Ovary (tissue), 9 donors: Measurements from ENCODE around the gene MYO5B. TPM values are rescaled to one million over a fixed set of nuclear protein-coding genes. Genes with fewer than 3 reads are reported as not detected.

Source experiments
- DNase-seq, 5 donors: peaks; one replicate each; pipeline ENCODE4 v3.0.0-alpha.2; 2019 to 2020
- H3K27ac ChIP-seq, 2 donors: fragments of 200-600 bp; one replicate each; pipeline versions ENCODE4 v1.5.1 to v1.8.0; 2019 to 2022
- H3K27me3 ChIP-seq: fragments of 200-600 bp; one replicate; pipeline ENCODE4 v1.8.0; 2022
- H3K36me3 ChIP-seq: fragments of 200-600 bp; sonication (generic); one replicate; pipeline ENCODE4 v1.5.1; 2019
- H3K4me1 ChIP-seq: one replicate; pipeline ENCODE4 v1.8.1; 2013; ENCODE audit warnings: mild to moderate bottlenecking, moderate library complexity; ENCODE audit not compliant: insufficient read depth
- H3K4me3 ChIP-seq: fragments of 200-600 bp; sonication (generic); one replicate; pipeline ENCODE4 v1.5.1; 2017
- H3K9me3 ChIP-seq, 2 donors: fragments of 200-600 bp in 1 of 2; sonication (generic) in 1 of 2; one replicate each; pipeline versions ENCODE4 v1.5.1 to v1.8.1; 2013 to 2019; ENCODE audit warnings: mild to moderate bottlenecking in 1 of 2, moderate library complexity in 1 of 2
- EP300 ChIP-seq: sonication (generic); formaldehyde crosslinking; IDR thresholded peaks from one replicate; pipeline ENCODE4 v1.6.1; 2017; ENCODE audit warnings: antibody characterized with exemption
- POLR2A ChIP-seq: fragments of 450-650 bp; IDR thresholded peaks from one replicate; pipeline ENCODE4 v1.6.1; 2017; ENCODE audit warnings: antibody characterized with exemption, mild to moderate bottlenecking, moderate library complexity
- WGBS, 3 donors: extraction: QIAGEN DNeasy Blood & Tissue Kit in 1 of 3; methylation state at CpG; one replicate each; pipeline versions ENCODE4 v1.1.5 to v1.1.7; 2013 to 2017; 5-methylcytosine and 5-hydroxymethylcytosine counted together
- intact Hi-C, 4 donors: fragments of 100-400 bp; cut with DNase I; formaldehyde crosslinking; loops; one replicate each; pipeline versions ENCODE4 v1.11.0 to v1.15.1; 2022 to 2023
- polyA plus RNA-seq, 2 donors: library from polyadenylated mRNA; stranded (reverse); fragments of 200-250 nt in 1 of 2; fragments of 350-450 nt in 1 of 2; fragmentation: Illumina TruSeq in 1 of 2; extraction: RNeasy Lipid Tissue Mini Kit (QIAGEN cat#74804) in 1 of 2; gene quantifications; one replicate each; pipeline ENCODE4 v1.2.3, GENCODE V29; 2013 to 2014
- total RNA-seq, 7 donors: library from RNA; depleted of rRNA in 2 of 7; stranded (reverse); fragments of >200 nt in 2 of 7; fragmentation: NEBNext Ultra II Directional in 3 of 7; extraction: Animal tissue kit (Norgen Biotek cat#: 25700) in 3 of 7; gene quantifications; one replicate each; pipeline versions ENCODE4 v1.1.0 to v1.2.4, GENCODE V29; 2016 to 2023
- TF ChIP-seq, protein P1 (sequence below), 3 donors: fragments of 450-650 bp in 2 of 3; fragments of 200-600 bp in 1 of 3; IDR thresholded peaks; one replicate each; pipeline versions ENCODE4 v1.5.1 to v1.8.0; 2016 to 2022; ENCODE audit warnings: antibody characterized with exemption in 3 of 3, mild to moderate bottlenecking in 1 of 3
- donor health status: DM: no; HTN: no; CAD: no; lungs with moderate emphysema.
- donor health status: DM: no; HTN: no; CAD: no.
- donor health status: Bipolar disorder and iron deficiency.
- donor health status: DM: yes; HTN: yes; CAD: no.
- donor health status: DM: no; HTN: no; CAD: no.
- donor health status: DM: yes; HTN: yes; CAD: no.

The MYO5B gene
- total and polyA plus RNA-seq, 9 donors = 0.25 to 25.5 (median 1.5) TPM

DNA sequence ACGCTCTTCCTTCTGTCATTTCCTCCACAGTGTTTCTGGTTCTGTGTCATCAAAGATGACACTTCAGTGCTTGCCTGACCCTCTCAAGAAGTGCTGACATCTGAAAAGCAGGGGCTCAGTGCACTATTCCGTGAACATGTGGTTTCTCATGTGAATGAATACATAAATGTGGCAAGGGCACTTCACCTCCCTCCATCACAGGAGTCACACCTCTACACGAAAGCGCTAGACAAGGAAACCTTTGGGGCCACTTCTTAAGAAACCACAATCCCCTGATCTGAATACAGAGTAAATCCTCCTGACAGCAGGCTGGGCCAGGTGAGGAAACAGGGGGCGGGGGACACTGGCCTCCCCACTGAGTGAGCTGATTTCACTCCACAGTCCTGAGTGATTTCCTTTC, 235.8 kb downstream of the MYO5B start:
- Histone ChIP-seq H3K4me3 (no peak overlapping the region), H3K27me3 (no peaks in the 10 kb centered on the region), H3K9me3 (no peaks in the 10 kb centered on the region), H3K36me3 (no peaks in the 10 kb centered on the region), H3K4me1 (no peaks in the 10 kb centered on the region), H3K27ac (no peak overlapping the region)
- 79 to 85% (median 84%) methylated on average over 5 of the region's 5 CpGs for WGBS, 3 donors
- intact Hi-C loops = no loop called here
- no peak for DNase-seq
- no peak for TF ChIP-seq POLR2A
- TF ChIP-seq EP300 = no peak
- TF ChIP-seq, protein P1, sequence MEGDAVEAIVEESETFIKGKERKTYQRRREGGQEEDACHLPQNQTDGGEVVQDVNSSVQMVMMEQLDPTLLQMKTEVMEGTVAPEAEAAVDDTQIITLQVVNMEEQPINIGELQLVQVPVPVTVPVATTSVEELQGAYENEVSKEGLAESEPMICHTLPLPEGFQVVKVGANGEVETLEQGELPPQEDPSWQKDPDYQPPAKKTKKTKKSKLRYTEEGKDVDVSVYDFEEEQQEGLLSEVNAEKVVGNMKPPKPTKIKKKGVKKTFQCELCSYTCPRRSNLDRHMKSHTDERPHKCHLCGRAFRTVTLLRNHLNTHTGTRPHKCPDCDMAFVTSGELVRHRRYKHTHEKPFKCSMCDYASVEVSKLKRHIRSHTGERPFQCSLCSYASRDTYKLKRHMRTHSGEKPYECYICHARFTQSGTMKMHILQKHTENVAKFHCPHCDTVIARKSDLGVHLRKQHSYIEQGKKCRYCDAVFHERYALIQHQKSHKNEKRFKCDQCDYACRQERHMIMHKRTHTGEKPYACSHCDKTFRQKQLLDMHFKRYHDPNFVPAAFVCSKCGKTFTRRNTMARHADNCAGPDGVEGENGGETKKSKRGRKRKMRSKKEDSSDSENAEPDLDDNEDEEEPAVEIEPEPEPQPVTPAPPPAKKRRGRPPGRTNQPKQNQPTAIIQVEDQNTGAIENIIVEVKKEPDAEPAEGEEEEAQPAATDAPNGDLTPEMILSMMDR (IDR thresholded peaks at IDR 0.05) = no peak

DNA sequence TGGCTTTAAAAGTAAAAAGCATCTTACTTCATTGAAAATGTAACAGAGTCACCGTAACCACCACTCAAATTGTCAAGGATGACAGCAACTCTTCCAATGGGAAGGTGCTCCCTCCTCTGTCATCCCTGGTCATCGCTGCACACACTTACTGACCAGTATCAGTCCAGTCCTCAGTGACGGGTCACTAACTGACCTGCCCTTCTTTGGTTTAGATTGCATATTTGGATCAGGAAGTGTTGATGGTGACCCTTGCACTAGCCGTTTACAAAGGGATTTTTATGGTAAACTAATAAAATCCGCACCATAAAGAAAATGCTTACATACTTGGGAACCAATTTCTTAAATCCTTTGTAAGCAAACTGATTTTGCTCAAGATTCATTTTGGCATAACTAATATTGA, 239.7 kb downstream of the MYO5B start:
- WGBS, 3 donors = 75 to 89% (median 79%) methylated on average over 5 of the region's 5 CpGs
- Histone ChIP-seq H3K36me3 (no peaks in the 10 kb centered on the region), H3K9me3 (no peaks in the 10 kb centered on the region), H3K4me3 (no peak overlapping the region), H3K27ac (no peak overlapping the region), H3K27me3 (no peaks in the 10 kb centered on the region), H3K4me1 (no peaks in the 10 kb centered on the region)
- TF ChIP-seq EP300 = no peak
- TF ChIP-seq POLR2A = no peak
- TF ChIP-seq, protein P1 (IDR thresholded peaks at IDR 0.05) = no peak
- intact Hi-C loops = no loop called here
- DNase-seq = no peak

DNA sequence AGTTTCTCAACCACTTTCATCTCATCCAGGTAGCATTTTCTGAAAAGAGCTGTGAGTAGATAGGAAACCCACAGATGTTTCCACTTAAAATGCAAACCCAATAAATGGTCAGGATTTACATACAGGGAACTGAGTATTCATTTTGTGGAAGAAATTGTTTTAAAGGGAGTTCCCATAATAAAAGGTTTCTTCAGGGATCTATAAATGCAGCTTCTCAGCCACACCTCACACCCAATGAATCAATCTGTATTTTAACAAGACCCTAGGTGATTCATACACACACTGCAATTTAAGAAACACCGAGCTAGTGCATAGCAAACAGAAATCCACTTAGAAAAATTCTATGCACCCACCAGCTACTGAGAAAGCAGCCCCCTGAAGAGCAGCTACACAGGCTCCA, 241.6 kb downstream of the MYO5B start:
- intact Hi-C loops = no loop called here
- no peak for TF ChIP-seq POLR2A
- Histone ChIP-seq H3K36me3 (no peaks in the 10 kb centered on the region), H3K27me3 (no peaks in the 10 kb centered on the region), H3K9me3 (no peaks in the 10 kb centered on the region), H3K4me1 (no peaks in the 10 kb centered on the region), H3K4me3 (no peak overlapping the region), H3K27ac (no peak overlapping the region)
- no peak for DNase-seq
- WGBS, 3 donors = 82 to 93% (median 92%) methylated on average over 1 of the region's 1 CpG

DNA sequence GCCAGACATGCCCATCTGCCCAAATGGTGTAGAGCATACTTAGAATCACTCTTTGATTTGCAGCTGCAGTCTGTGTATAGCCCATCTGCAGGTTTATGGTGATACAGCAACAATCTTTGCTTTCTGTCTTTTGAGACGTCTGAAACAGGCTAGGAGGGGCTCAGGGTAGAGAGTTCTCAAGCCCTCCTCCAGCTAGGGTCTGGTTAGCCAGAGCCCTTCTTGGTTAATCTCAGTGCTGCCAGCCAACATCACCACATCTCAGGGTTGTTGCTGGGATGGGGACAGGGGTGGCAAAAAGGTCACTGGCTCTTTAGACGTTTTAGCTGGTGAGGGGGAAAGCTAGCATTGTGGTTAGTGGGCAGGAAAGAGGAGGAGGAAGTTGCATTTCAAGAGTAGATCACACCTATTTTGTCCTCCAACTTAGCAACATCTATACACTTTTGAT, 245.0 kb downstream of the MYO5B start:
- no peak for DNase-seq
- Histone ChIP-seq H3K9me3 (no peaks in the 10 kb centered on the region), H3K36me3 (no peaks in the 10 kb centered on the region), H3K4me1 (no peaks in the 10 kb centered on the region), H3K27ac (no peak overlapping the region), H3K4me3 (no peak overlapping the region), H3K27me3 (no peaks in the 10 kb centered on the region)
- intact Hi-C loops = no loop called here
- 6 to 29% (median 11%) methylated on average over 2 of the region's 2 CpGs for WGBS, 3 donors
- TF ChIP-seq, protein P1 (IDR thresholded peaks at IDR 0.05) = no peak
- TF ChIP-seq POLR2A (no peak), EP300 (no peak)

DNA sequence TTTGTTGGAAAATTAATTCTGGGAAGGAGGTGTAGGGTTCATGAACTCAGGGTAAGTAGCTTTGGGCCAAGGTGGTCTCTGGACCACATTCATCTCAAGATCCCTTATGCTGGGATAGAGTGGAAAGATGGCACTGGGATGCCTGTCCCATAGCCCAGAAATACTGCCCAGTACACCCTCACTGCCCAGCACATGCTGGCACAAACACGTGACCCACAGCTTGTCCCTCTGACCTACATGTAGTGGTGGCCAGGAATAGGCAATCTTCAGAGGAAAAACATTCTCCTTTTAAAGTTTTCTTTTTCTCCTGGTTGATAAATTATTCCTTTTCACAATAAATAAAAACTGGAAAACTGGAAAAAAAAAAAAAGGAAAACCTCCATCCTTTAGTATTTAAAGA, 246.0 kb downstream of the MYO5B start:
- Histone ChIP-seq H3K27ac (no peak overlapping the region), H3K4me1 (no peaks in the 10 kb centered on the region), H3K36me3 (no peaks in the 10 kb centered on the region), H3K4me3 (no peak overlapping the region), H3K9me3 (no peaks in the 10 kb centered on the region), H3K27me3 (no peaks in the 10 kb centered on the region)
- intact Hi-C loops = no loop called here
- 62 to 83% (median 67%) methylated on average over 1 of the region's 1 CpG for WGBS, 3 donors
- no peak for TF ChIP-seq EP300
- no peak for TF ChIP-seq POLR2A
- TF ChIP-seq, protein P1 (IDR thresholded peaks at IDR 0.05) = no peak
- no peak for DNase-seq
